Measurements from ENCODE around the gene SLC17A4. TPM values are rescaled to one million over a fixed set of nuclear protein-coding genes. Genes with fewer than 3 reads are reported as not detected.

Gene SLC17A4
- total and polyA plus RNA-seq, 8 donors: 5.2 to 28.6 (median 10.1) TPM

DNA sequence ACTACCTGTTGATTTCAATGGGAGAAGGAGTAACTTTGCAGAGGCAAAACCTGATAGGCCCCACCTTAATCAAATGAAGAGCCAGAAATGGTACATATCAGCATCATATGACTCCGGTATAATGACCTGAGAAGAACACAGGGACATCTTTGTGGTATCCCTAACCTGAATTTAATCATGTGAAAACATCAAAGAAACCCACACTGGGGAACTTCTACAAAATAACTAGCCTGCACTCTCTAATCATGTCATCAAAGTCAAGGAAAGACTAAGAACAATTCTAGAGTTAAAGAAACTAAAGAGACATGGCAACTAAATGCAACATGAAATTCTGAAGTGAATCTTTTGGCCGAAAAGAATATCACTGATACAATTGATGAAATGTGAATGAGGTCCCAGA lies 34.9 kb downstream of the SLC17A4 start:
- Histone ChIP-seq H3K27ac (no peak overlapping the region), H3K9me3 (no peaks in the 10 kb centered on the region), H3K27me3 (no peaks in the 10 kb centered on the region), H3K4me3 (no peak overlapping the region), H3K4me1 (no peaks in the 10 kb centered on the region), H3K36me3 (no peaks in the 10 kb centered on the region)
- ATAC-seq: no peak
- WGBS, 2 donors: 59 to 74% methylated on average over 2 of the region's 2 CpGs
- intact Hi-C loops (cut with DNase I): loop anchor here in 1 of 3 donors (10.0 kb wide), 1 partner anchor 155 kb away; no protein-coding TSS in a partner anchor
- no peak for DNase-seq
- FAIRE-seq: no peak
- TF ChIP-seq, protein P1, sequence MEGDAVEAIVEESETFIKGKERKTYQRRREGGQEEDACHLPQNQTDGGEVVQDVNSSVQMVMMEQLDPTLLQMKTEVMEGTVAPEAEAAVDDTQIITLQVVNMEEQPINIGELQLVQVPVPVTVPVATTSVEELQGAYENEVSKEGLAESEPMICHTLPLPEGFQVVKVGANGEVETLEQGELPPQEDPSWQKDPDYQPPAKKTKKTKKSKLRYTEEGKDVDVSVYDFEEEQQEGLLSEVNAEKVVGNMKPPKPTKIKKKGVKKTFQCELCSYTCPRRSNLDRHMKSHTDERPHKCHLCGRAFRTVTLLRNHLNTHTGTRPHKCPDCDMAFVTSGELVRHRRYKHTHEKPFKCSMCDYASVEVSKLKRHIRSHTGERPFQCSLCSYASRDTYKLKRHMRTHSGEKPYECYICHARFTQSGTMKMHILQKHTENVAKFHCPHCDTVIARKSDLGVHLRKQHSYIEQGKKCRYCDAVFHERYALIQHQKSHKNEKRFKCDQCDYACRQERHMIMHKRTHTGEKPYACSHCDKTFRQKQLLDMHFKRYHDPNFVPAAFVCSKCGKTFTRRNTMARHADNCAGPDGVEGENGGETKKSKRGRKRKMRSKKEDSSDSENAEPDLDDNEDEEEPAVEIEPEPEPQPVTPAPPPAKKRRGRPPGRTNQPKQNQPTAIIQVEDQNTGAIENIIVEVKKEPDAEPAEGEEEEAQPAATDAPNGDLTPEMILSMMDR (IDR thresholded peaks at IDR 0.05): no peak

DNA sequence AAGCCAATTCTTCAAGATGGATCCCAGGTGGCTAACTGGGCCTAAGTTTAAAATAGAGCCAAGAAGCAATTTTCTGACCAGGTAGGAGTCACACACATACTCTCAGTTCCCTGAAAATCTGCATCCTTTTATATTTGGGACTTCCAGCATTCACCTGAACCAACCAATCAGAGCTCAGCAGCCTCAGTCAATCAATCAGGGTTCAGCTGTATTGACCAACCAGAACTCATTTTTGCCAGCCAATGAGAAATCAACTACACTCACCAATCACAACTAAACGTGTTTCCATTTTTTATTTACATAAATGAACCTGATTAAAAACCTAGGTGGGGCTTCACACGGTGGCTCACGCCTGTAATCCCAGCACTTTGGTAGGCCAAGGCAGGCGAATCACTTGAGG lies 37.5 kb downstream of the SLC17A4 start:
- no peak for ATAC-seq
- Histone ChIP-seq H3K9me3 (no peaks in the 10 kb centered on the region), H3K4me3 (no peak overlapping the region), H3K27ac (no peak overlapping the region), H3K27me3 (no peaks in the 10 kb centered on the region), H3K4me1 (no peaks in the 10 kb centered on the region), H3K36me3 (no peaks in the 10 kb centered on the region)
- no peak for FAIRE-seq
- 79 to 85% methylated on average over 4 of the region's 4 CpGs for WGBS, 2 donors
- intact Hi-C loops (cut with DNase I): no loop called here
- no peak for DNase-seq
- TF ChIP-seq, protein P1 (IDR thresholded peaks at IDR 0.05): no peak

DNA sequence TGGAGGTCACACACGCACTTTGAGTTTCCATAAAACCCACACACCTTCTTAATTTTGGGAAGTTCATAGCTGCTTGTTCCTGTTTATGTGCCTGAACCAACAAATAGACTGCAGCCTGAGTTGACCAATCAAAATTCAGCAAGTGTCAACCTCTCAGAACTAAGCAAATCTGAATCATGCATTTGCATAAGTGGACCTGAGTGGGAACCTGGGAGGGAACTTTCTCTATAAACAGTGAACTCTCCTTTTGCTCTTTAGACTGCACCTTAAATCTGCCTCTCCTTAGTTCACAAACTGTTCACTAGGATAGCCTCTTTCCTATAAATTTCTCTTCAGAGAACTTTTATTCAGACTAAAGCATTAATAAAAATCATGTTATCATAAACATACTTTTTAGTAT lies 39.4 kb downstream of the SLC17A4 start:
- Histone ChIP-seq H3K4me3 (no peak overlapping the region), H3K27me3 (no peaks in the 10 kb centered on the region), H3K36me3 (no peaks in the 10 kb centered on the region), H3K27ac (no peak overlapping the region), H3K9me3 (no peaks in the 10 kb centered on the region), H3K4me1 (no peaks in the 10 kb centered on the region)
- intact Hi-C loops (cut with DNase I): no loop called here
- TF ChIP-seq, protein P1 (IDR thresholded peaks at IDR 0.05): no peak
- FAIRE-seq (no peak), ATAC-seq (no peak), DNase-seq (no peak)
- WGBS, 2 donors: 95% methylated on average over 1 of the region's 1 CpG

DNA sequence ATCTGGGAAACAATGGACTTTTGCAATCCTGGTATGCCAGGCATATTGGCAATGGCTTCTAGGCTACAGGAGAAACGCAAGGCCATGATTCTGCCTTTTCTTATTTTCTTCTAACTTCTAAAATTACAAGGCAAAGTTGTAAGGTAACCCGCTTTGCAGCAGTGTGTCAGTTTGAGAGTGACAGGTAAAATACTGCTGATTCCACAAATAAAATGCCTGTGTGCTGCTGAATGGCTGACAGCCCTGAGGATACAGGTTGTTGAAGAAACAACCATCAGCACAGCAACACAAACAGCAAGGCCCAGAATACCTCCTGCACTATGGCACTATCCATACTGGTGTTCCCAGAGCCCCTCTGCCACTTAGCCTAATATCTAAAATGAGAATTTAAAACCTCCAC lies 40.2 kb downstream of the SLC17A4 start:
- no peaks in the 10 kb centered on the region for H3K27me3 ChIP-seq
- H3K4me1 ChIP-seq: no peaks in the 10 kb centered on the region
- FAIRE-seq (no peak), ATAC-seq (no peak), DNase-seq (no peak)
- H3K36me3 ChIP-seq: no peaks in the 10 kb centered on the region
- intact Hi-C loops (cut with DNase I): no loop called here
- no peak overlapping the region for H3K4me3 ChIP-seq
- TF ChIP-seq, protein P1 (IDR thresholded peaks at IDR 0.05): no peak
- H3K9me3 ChIP-seq: no peaks in the 10 kb centered on the region
- 86 to 96% methylated on average over 2 of the region's 2 CpGs for WGBS, 2 donors
- H3K27ac ChIP-seq: no peak overlapping the region

DNA sequence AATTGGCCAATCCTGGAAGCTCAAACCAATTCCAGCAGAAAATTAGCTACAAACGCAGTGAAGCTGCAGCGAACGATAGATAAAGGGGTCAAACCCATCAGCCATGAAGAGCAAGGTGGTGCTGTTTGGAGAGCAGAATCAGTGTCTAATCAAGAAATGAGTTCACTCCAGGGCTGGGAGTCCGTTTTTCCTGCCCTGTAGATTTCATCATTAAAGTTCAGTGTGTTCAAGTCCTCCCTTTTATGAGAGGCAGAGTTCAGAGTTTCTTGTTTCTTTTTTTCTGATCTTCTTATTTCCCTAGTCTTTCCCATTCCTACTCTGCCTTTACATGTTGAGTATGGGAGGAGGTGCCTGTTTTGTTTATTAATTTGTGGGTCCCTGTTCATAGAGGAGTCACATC lies 46.9 kb downstream of the SLC17A4 start:
- FAIRE-seq (no peak), DNase-seq (no peak), ATAC-seq (no peak)
- intact Hi-C loops (cut with DNase I): no loop called here
- 73 to 79% methylated on average over 4 of the region's 4 CpGs for WGBS, 2 donors
- no peaks in the 10 kb centered on the region for H3K36me3 ChIP-seq
- TF ChIP-seq, protein P1 (IDR thresholded peaks at IDR 0.05): no peak
- no peaks in the 10 kb centered on the region for H3K27me3 ChIP-seq
- no peaks in the 10 kb centered on the region for H3K9me3 ChIP-seq
- H3K4me1 ChIP-seq: no peaks in the 10 kb centered on the region
- no peak overlapping the region for H3K4me3 ChIP-seq
- H3K27ac ChIP-seq: no peak overlapping the region

All from pancreas (tissue), 10 donors.